Activated naive CD8-positive, alpha-beta T cell (primary cell): ENCODE results near the gene CEP20.

ENCODE experiments used
- H3K27ac Mint-ChIP-seq: one replicate; pipeline ENCODE4 v1.8.0; 2021; ENCODE audit warnings: mixed read lengths
- H3K27me3 Mint-ChIP-seq: one replicate; pipeline ENCODE4 v1.8.0; 2021; ENCODE audit warnings: mixed read lengths
- H3K36me3 Mint-ChIP-seq: one replicate; pipeline ENCODE4 v1.8.0; 2021; ENCODE audit warnings: mixed read lengths
- H3K4me1 Mint-ChIP-seq: one replicate; pipeline ENCODE4 v1.8.0; 2021; ENCODE audit warnings: low read depth, mixed read lengths
- H3K4me3 Mint-ChIP-seq: one replicate; pipeline ENCODE4 v1.8.0; 2021; ENCODE audit warnings: mild to moderate bottlenecking, mixed read lengths
- H3K9me3 Mint-ChIP-seq: one replicate; pipeline ENCODE4 v1.8.0; 2021; ENCODE audit warnings: low read depth, mixed read lengths

CEP20 gene

DNA sequence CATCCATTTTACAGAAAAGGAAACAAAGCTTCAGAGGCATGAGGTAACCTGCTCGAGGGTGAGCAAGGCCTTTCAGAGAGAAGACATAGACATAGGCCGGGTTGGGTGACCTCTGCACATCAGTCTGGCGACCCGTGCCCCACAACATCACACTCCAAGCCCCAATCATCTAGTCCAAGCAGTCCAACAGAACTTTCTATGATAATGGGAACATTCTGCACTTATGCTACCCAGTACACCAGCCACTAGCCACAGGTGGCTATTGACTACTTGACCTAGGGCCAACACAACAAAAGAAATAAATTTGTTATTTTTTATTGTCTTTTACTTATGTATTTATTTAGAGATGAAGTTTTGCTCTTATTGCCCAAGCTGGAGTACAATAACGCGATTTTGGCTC lies 52.3 kb downstream of the CEP20 start:
- H3K27ac Mint-ChIP-seq: no peak overlapping the region
- no peaks in the 10 kb centered on the region for H3K9me3 Mint-ChIP-seq

GRCh38 chr16:15835136-15835878 lies 53.1 kb downstream of the CEP20 start:
- Mint-ChIP-seq H3K27ac (no peak overlapping the region), H3K9me3 (no peaks in the 10 kb centered on the region), H3K4me1 (no peaks in the 10 kb centered on the region), H3K36me3 (no peaks in the 10 kb centered on the region), H3K4me3 (no peak overlapping the region), H3K27me3 (no peaks in the 10 kb centered on the region)

More for the DNA sequence above, 52.3 kb downstream of the CEP20 start:
- no peaks in the 10 kb centered on the region for H3K27me3 Mint-ChIP-seq
- no peak overlapping the region for H3K4me3 Mint-ChIP-seq
- H3K36me3 Mint-ChIP-seq: no peaks in the 10 kb centered on the region
- H3K4me1 Mint-ChIP-seq: no peaks in the 10 kb centered on the region

- Mint-ChIP-seq H3K9me3 (no peaks in the 10 kb centered on the region), H3K27ac (no peak overlapping the region), H3K4me1 (no peaks in the 10 kb centered on the region), H3K4me3 (no peak overlapping the region), H3K36me3 (no peaks in the 10 kb centered on the region), H3K27me3 (no peaks in the 10 kb centered on the region)
Measured at GRCh38 chr16:15834502-15834901, 53.9 kb downstream of the CEP20 start.

- no peaks in the 10 kb centered on the region for H3K36me3 Mint-ChIP-seq
- H3K9me3 Mint-ChIP-seq: no peaks in the 10 kb centered on the region
- H3K4me1 Mint-ChIP-seq: no peaks in the 10 kb centered on the region
- no peaks in the 10 kb centered on the region for H3K27me3 Mint-ChIP-seq
- H3K4me3 Mint-ChIP-seq: no peak overlapping the region
- H3K27ac Mint-ChIP-seq: no peak overlapping the region
Measured at GRCh38 chr16:15833541-15833940, 54.9 kb downstream of the CEP20 start.

- Mint-ChIP-seq H3K9me3 (no peaks in the 10 kb centered on the region), H3K4me1 (no peaks in the 10 kb centered on the region), H3K36me3 (no peaks in the 10 kb centered on the region), H3K27me3 (no peaks in the 10 kb centered on the region), H3K4me3 (no peak overlapping the region), H3K27ac (no peak overlapping the region)
Measured at GRCh38 chr16:15832241-15832640, 56.2 kb downstream of the CEP20 start.

- no peaks in the 10 kb centered on the region for H3K27me3 Mint-ChIP-seq
Measured at GRCh38 chr16:15830832-15831451, 57.5 kb downstream of the CEP20 start.

GRCh38 chr16:15829460-15829859 lies 58.9 kb downstream of the CEP20 start:
- Mint-ChIP-seq H3K4me3 (no peak overlapping the region), H3K4me1 (no peaks in the 10 kb centered on the region), H3K36me3 (no peaks in the 10 kb centered on the region), H3K27me3 (no peaks in the 10 kb centered on the region), H3K9me3 (no peaks in the 10 kb centered on the region), H3K27ac (no peak overlapping the region)

More at GRCh38 chr16:15830832-15831451, 57.5 kb downstream of the CEP20 start:
- Mint-ChIP-seq H3K9me3 (no peaks in the 10 kb centered on the region), H3K4me1 (no peaks in the 10 kb centered on the region), H3K36me3 (no peaks in the 10 kb centered on the region), H3K4me3 (no peak overlapping the region), H3K27ac (no peak overlapping the region)

DNA sequence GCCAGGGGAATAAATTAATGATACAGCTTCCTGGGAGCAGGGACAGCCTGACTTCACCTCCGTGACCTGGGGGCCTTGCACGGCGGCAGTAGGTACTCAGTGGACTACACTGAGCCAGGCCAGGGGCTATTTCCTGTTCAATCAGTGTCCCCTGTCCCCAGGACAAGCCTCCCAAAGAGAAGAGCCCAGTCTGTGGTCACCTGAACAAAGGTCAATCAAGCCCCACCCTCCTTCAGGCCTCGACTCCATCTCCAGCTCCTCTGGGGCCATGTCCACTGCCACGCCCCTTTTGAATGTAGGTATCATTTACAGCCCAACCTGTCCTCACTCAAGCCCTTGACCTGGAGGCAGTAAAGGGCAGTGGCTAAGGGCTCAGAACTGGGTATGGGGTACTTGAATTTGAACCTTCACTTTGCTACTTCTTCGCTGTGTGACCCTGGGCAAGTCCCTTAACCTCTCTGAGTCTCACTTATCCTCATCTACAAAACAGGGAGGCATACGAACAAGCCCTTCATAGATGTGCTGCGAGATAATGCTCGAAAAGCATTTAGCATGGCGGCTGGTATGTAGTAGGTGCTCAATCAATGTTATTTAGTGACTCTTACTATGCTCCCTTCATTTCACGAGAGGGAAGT lies 60.6 kb downstream of the CEP20 start:
- H3K27me3 Mint-ChIP-seq: peaks cover 1% of the 10 kb centered on the region
- no peaks in the 10 kb centered on the region for H3K4me1 Mint-ChIP-seq
- no peaks in the 10 kb centered on the region for H3K9me3 Mint-ChIP-seq
- no peaks in the 10 kb centered on the region for H3K36me3 Mint-ChIP-seq
- no peak overlapping the region for H3K4me3 Mint-ChIP-seq
- no peak overlapping the region for H3K27ac Mint-ChIP-seq

DNA sequence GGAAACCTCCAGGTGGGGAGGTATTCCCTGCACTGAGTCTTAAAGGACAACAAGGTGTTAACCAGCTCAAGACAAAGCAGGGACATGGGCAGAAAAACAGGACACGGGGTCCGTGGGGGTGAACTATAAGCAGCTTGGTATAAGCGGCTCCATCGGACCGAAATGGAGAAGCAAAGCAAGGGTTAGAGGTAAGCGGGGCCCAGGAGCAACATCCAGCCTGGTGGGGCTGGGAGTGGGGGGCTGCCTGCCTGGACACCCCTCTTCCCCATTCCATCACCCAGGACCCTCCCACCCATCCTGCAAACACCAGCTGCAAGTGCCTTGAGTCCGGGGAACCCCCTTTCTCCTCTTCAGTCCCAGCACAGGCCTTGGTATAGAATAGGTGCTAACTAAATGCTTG lies 61.1 kb downstream of the CEP20 start:
- Mint-ChIP-seq H3K4me3 (no peak overlapping the region), H3K27me3 (peaks cover 1% of the 10 kb centered on the region), H3K9me3 (no peaks in the 10 kb centered on the region), H3K36me3 (no peaks in the 10 kb centered on the region), H3K27ac (no peak overlapping the region), H3K4me1 (no peaks in the 10 kb centered on the region)

- no peaks in the 10 kb centered on the region for H3K36me3 Mint-ChIP-seq
- no peak overlapping the region for H3K4me3 Mint-ChIP-seq
- H3K9me3 Mint-ChIP-seq: no peaks in the 10 kb centered on the region
- no peak overlapping the region for H3K27ac Mint-ChIP-seq
- no peaks in the 10 kb centered on the region for H3K4me1 Mint-ChIP-seq
- peaks cover 1% of the 10 kb centered on the region for H3K27me3 Mint-ChIP-seq
Measured at GRCh38 chr16:15825750-15826305, 62.6 kb downstream of the CEP20 start.

DNA sequence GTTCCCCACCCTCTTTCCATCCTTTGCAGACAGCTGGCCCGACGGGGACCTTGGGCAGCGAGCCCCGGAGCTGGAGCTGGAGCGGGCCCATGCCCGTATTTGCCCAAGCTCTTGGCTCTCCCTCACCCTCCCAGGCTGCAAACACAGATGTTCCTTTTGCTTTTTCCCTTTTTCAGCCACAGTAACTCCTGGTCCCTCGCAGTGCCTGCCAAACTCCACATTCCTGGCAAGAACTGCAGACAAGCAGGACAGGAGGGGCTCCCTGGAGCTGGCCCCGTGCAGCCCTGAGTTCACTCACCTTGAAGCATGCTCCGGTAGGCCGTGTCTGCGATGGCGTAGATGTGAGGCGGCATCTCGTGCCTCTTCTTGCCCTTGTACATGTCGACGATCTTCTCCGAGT lies 65.4 kb downstream of the CEP20 start:
- H3K4me1 Mint-ChIP-seq: no peaks in the 10 kb centered on the region
- H3K36me3 Mint-ChIP-seq: no peaks in the 10 kb centered on the region
- H3K27ac Mint-ChIP-seq: no peak overlapping the region
- H3K9me3 Mint-ChIP-seq: no peaks in the 10 kb centered on the region
- H3K27me3 Mint-ChIP-seq: peaks cover 1% of the 10 kb centered on the region
- no peak overlapping the region for H3K4me3 Mint-ChIP-seq

GRCh38 chr16:15820837-15821236 lies 67.6 kb downstream of the CEP20 start:
- Mint-ChIP-seq H3K36me3 (peaks cover 4% of the 10 kb centered on the region), H3K27ac (no peak overlapping the region), H3K9me3 (peaks cover 5% of the 10 kb centered on the region), H3K27me3 (peaks cover 1% of the 10 kb centered on the region), H3K4me1 (no peaks in the 10 kb centered on the region), H3K4me3 (no peak overlapping the region)

DNA sequence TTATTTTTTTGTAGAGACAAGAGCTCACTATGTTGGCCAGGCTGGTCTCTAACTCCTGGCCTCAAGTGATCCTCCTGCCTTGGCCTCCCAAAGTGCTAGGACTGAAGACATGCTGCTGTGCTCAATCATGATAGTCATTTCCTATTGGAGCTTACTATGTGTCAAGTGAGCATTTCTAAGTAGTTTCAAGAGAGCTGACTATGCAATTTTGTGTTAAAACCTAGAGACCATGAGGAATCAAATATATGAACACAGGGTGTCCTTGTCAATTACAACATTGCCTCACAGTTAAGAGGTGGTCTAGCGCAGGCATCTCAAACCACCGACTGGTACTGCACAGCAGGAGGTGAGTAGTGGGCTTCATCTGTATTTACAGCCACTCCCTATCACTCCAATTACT lies 69.4 kb downstream of the CEP20 start:
- Mint-ChIP-seq H3K9me3 (peaks cover 11% of the 10 kb centered on the region), H3K4me1 (no peaks in the 10 kb centered on the region), H3K36me3 (peaks cover 4% of the 10 kb centered on the region), H3K27me3 (peaks cover 1% of the 10 kb centered on the region), H3K4me3 (no peak overlapping the region), H3K27ac (no peak overlapping the region)

GRCh38 chr16:15817446-15817845 lies 71.0 kb downstream of the CEP20 start:
- Mint-ChIP-seq H3K27ac (no peak overlapping the region), H3K4me1 (no peaks in the 10 kb centered on the region), H3K9me3 (peaks cover 11% of the 10 kb centered on the region), H3K27me3 (no peaks in the 10 kb centered on the region), H3K4me3 (no peak overlapping the region), H3K36me3 (peaks cover 4% of the 10 kb centered on the region)

DNA sequence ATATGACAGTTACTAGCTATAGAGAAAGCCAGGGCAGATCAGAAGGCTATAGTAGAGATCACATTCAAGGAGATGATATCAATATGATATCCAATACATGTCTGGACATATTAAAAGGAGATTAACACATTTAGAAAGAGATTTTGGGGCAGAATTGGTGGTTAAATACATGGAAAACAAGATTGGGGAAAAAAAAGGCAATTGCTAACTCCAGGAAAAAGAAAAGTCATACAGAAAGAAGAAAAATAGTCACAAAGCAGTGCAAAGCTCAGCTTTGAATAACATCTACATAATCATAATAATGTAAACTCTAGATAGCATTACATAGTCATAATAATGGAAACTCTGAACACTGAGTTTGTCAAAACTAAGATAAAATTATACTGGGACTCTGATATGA lies 72.2 kb downstream of the CEP20 start:
- peaks cover 4% of the 10 kb centered on the region for H3K36me3 Mint-ChIP-seq
- H3K4me3 Mint-ChIP-seq: no peak overlapping the region
- peaks cover 3% of the 10 kb centered on the region for H3K27me3 Mint-ChIP-seq
- H3K27ac Mint-ChIP-seq: no peak overlapping the region
- peaks cover 11% of the 10 kb centered on the region for H3K9me3 Mint-ChIP-seq
- H3K4me1 Mint-ChIP-seq: no peaks in the 10 kb centered on the region
